ENCODE results near the gene CLTCL1. TPM values are rescaled to one million over a fixed set of nuclear protein-coding genes. Genes with fewer than 3 reads are reported as not detected.

Gene CLTCL1
- total and polyA plus RNA-seq, 2 donors (not counting 1 experiment from before 2014, with no cell fraction given) = 1.0 to 5.5 TPM

DNA sequence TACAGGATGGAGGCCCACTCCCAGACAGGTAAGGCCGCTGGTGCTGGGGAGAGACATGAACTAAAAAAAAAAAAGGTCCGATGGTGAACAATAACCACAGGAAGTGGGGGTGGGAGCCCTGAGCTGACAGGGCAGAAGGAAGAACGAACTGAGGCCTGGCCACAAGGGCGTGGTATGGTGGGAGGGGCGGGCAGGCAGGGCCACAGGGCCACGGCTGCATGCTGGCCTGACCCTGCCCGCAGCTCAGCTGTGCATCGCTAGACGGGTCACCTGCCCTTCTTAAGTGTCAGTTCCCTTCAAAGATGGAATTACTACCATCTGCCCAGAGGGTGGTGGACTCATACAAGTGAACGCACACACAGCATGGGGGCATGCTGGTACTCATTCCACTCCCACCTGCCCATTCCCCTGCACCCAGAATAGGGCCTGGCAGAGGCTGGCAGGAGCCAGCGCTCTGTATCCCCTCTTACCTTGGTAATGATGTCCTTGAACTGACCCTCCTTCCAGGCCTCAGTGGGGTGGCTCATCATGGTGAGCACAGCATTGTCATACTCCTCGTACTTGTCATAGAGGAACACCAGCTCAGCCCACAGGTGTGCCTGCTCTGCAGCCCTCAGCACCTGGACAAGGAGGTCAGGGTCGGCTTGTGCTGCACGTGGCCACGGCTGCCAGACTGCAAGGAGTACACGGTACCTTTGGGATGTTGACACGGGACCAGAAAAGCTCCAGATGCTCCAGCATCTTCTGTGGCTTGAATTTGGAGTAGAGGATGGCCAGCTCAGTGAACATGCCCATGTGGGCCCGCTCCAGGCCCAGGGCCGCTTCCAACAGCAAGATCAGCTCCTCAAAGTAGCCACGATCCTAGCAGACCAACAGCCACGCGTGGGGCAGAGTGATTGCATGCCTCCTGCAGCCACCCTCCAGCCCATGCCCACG lies 95.5 kb downstream of the CLTCL1 start:
- ChIA-PET POLR2A (no interaction called here), CTCF (interaction anchor here (1.9 kb wide), 1 partner anchor 434 kb away, joined by 5 read pairs; no protein-coding TSS in a partner anchor)
- peaks cover 16% of the 10 kb centered on the region for H3K4me1 Mint-ChIP-seq
- H4K20me1 ChIP-seq (ENCODE audit: control insufficient read depth, insufficient read depth, low read length, poor library complexity, severe bottlenecking) = no peaks in the 10 kb centered on the region
- intact Hi-C loops (cut with micrococcal nuclease) = no loop called here
- DNase-seq = no peak
- H3K4me2 ChIP-seq (replicated peaks; ENCODE audit: low read depth, low read length, poor library complexity, severe bottlenecking) = no peak overlapping the region
- TF ChIP-seq, protein P1, sequence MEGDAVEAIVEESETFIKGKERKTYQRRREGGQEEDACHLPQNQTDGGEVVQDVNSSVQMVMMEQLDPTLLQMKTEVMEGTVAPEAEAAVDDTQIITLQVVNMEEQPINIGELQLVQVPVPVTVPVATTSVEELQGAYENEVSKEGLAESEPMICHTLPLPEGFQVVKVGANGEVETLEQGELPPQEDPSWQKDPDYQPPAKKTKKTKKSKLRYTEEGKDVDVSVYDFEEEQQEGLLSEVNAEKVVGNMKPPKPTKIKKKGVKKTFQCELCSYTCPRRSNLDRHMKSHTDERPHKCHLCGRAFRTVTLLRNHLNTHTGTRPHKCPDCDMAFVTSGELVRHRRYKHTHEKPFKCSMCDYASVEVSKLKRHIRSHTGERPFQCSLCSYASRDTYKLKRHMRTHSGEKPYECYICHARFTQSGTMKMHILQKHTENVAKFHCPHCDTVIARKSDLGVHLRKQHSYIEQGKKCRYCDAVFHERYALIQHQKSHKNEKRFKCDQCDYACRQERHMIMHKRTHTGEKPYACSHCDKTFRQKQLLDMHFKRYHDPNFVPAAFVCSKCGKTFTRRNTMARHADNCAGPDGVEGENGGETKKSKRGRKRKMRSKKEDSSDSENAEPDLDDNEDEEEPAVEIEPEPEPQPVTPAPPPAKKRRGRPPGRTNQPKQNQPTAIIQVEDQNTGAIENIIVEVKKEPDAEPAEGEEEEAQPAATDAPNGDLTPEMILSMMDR (IDR thresholded peaks at IDR 0.05) = no peak
- TF ChIP-seq EZH2 (IDR thresholded peaks at IDR 0.05; ENCODE audit: borderline replicate concordance, insufficient read depth, low read depth, low read length, poor library complexity, severe bottlenecking) = no peak
- no peak overlapping the region for H3K27ac ChIP-seq (ENCODE audit: low read length in 2 of 2)
- no peaks in the 10 kb centered on the region for H3K36me3 ChIP-seq (replicated peaks in 1 of 2; ENCODE audit: control extremely low read depth in 1 of 2, control insufficient read depth in 1 of 2, extremely low read depth in 1 of 2, insufficient read depth in 2 of 2, low read length in 1 of 2)
- H3K4me3 ChIP-seq (ENCODE audit: control extremely low read depth in 1 of 5, extremely low read depth in 1 of 5, insufficient read depth in 1 of 5, low read depth in 2 of 5, low read length in 4 of 5) = no peak overlapping the region
- no peaks in the 10 kb centered on the region for H3K27me3 ChIP-seq (replicated peaks in 1 of 4; ENCODE audit: control extremely low read depth in 1 of 4, control insufficient read depth in 3 of 4, insufficient read depth in 4 of 4, low read length in 3 of 4)
- peaks cover 0 to 5% (median 0%) of the 10 kb centered on the region in 3 donors for H3K9me3 ChIP-seq (ENCODE audit: control extremely low read depth in 1 of 3, control insufficient read depth in 2 of 3, insufficient read depth in 1 of 3, low read length in 2 of 3)
- no peak overlapping the region for H3K9ac ChIP-seq (ENCODE audit: low read length)
- no peaks in the 10 kb centered on the region for H3K9me3 Mint-ChIP-seq (ENCODE audit: insufficient read depth)
- H2AFZ ChIP-seq (ENCODE audit: insufficient read depth, low read depth, low read length, poor library complexity, severe bottlenecking) = peak overlapping the region; percentile 27
- ATAC-seq (ENCODE audit: low read depth) = no peak
- peaks cover 5% of the 10 kb centered on the region in 2 donors for H3K4me1 ChIP-seq (ENCODE audit: control insufficient read depth in 2 of 2, insufficient read depth in 2 of 2, low read length in 2 of 2)
- no peaks in the 10 kb centered on the region for H3K27me3 Mint-ChIP-seq
- 74% methylated on average over 18 of the region's 23 CpGs for WGBS (ENCODE audit: insufficient coverage)
- no peak overlapping the region for H3K4me3 Mint-ChIP-seq
- H3K79me2 ChIP-seq (ENCODE audit: control insufficient read depth, insufficient read depth, low read length) = no peaks in the 10 kb centered on the region
- H3K27ac Mint-ChIP-seq = no peak overlapping the region

Data from B cell (primary cell).